ENCODE data around the gene SMPD1. TPM values are rescaled to one million over a fixed set of nuclear protein-coding genes. Genes with fewer than 3 reads are reported as not detected.

Gene SMPD1
- total RNA-seq, 4 donors from 2014 or later = 11.6 to 21.4 (median 14.3) TPM

DNA sequence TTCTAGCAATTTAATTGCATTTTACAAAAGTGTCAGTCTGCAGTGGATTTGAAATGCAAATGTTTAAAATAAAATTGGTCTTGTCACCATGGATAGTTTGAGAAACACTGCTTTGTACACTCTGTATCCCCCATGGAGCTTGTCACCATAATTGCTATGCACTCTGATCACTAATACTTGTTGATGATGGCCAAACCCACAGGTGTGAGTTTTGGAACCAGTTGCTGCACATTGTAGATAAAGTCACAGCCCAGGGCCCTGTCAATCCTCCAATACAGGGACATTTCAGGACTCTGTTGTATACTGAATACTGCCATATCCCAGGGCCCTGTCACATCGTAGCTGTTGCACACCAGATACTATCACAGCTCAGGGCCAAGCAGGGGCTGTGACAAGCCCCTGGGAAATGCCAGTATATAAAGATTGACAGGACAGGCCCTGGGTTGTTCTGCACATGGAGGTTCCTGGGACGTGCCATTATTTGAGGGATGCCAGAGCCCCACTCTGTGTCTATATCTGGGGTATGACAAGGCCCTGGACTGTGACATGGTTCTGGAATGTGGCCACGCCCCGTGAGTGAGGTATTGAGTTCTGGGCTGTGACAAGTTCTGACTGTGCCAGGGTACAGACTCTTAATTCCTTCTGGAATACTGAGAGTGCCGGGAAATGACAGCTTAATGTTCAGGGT is 27.9 kb upstream of the SMPD1 start:
- H3K4me1 ChIP-seq = peaks cover 0 to 4% (median 0%) of the 10 kb centered on the region in 3 donors
- no peaks in the 10 kb centered on the region for H3K36me3 ChIP-seq
- H3K27me3 ChIP-seq = no peaks in the 10 kb centered on the region
- no peak for TF ChIP-seq POLR2A (IDR thresholded peaks at IDR 0.05)
- TF ChIP-seq, protein P1, sequence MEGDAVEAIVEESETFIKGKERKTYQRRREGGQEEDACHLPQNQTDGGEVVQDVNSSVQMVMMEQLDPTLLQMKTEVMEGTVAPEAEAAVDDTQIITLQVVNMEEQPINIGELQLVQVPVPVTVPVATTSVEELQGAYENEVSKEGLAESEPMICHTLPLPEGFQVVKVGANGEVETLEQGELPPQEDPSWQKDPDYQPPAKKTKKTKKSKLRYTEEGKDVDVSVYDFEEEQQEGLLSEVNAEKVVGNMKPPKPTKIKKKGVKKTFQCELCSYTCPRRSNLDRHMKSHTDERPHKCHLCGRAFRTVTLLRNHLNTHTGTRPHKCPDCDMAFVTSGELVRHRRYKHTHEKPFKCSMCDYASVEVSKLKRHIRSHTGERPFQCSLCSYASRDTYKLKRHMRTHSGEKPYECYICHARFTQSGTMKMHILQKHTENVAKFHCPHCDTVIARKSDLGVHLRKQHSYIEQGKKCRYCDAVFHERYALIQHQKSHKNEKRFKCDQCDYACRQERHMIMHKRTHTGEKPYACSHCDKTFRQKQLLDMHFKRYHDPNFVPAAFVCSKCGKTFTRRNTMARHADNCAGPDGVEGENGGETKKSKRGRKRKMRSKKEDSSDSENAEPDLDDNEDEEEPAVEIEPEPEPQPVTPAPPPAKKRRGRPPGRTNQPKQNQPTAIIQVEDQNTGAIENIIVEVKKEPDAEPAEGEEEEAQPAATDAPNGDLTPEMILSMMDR (IDR thresholded peaks at IDR 0.05) = no peak
- 62 to 80% methylated on average over 5 of the region's 5 CpGs for WGBS, 2 donors
- H3K9me3 ChIP-seq = no peaks in the 10 kb centered on the region
- intact Hi-C loops (cut with DNase I) = loop anchor here (10.0 kb wide), 1 partner anchor 338 kb away; no protein-coding TSS in a partner anchor
- H3K27ac ChIP-seq = no peak overlapping the region
- no peak overlapping the region for H3K4me3 ChIP-seq
- no peak for DNase-seq

- TF ChIP-seq POLR2A (IDR thresholded peaks at IDR 0.05) = no peak
- TF ChIP-seq, protein P1 (IDR thresholded peaks at IDR 0.05) = peak; percentile 60 to 82 (median 72)
- no peaks in the 10 kb centered on the region for H3K9me3 ChIP-seq
- peaks cover 0 to 3% (median 0%) of the 10 kb centered on the region in 3 donors for H3K4me1 ChIP-seq
- H3K36me3 ChIP-seq = no peaks in the 10 kb centered on the region
- peak overlapping the region in 1 of 4 donors; percentile 30 for H3K27ac ChIP-seq
- DNase-seq = peak; percentile 6
- WGBS, 2 donors = 40 to 42% methylated on average over 2 to 6 of the region's 6 CpGs
- intact Hi-C loops (cut with DNase I) = loop anchor here (10.0 kb wide), 1 partner anchor 338 kb away; no protein-coding TSS in a partner anchor
- H3K27me3 ChIP-seq = no peaks in the 10 kb centered on the region
- H3K4me3 ChIP-seq = no peak overlapping the region
These were observed 27.2 kb upstream of the SMPD1 start for GRCh38 chr11:6362873-6363678.

DNA sequence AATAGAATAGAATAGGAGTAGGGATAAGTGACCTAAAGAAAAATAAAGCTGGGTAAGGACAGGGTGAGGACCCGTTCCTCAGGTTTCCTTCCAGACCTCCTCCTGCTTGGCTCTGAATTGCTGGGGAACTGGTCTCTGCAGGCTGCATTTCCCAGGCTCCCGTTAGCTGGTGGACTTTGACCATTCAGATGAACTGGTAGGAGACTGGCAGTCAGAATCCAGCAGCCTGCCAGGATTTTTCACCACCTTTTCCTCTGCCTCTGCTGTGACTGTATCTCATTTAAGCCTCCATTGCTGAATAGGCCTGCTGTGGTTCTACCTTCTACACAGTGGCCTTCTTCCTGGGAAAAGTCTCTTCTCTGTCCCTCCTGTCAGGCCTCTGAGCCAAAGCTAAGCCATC is 24.6 kb upstream of the SMPD1 start:
- peaks cover 0 to 3% (median 0%) of the 10 kb centered on the region in 3 donors for H3K4me1 ChIP-seq
- H3K9me3 ChIP-seq = no peaks in the 10 kb centered on the region
- H3K27me3 ChIP-seq = no peaks in the 10 kb centered on the region
- no peak overlapping the region for H3K27ac ChIP-seq
- intact Hi-C loops (cut with DNase I) = loop anchor here (10.0 kb wide), 1 partner anchor 341 kb away; no protein-coding TSS in a partner anchor
- H3K4me3 ChIP-seq = no peak overlapping the region
- no peak for DNase-seq
- whole genome bisulfite sequencing, 2 donors = 40 to 57% methylated on average over 2 of the region's 2 CpGs
- TF ChIP-seq POLR2A (IDR thresholded peaks at IDR 0.05) = no peak
- TF ChIP-seq, protein P1 (IDR thresholded peaks at IDR 0.05) = no peak
- no peaks in the 10 kb centered on the region for H3K36me3 ChIP-seq

- no peaks in the 10 kb centered on the region for H3K9me3 ChIP-seq
- H3K36me3 ChIP-seq = no peaks in the 10 kb centered on the region
- DNase-seq = no peak
- intact Hi-C loops (cut with DNase I) = loop anchor here (10.0 kb wide), 1 partner anchor 133 kb away; no protein-coding TSS in a partner anchor
- no peak overlapping the region for H3K4me3 ChIP-seq
- WGBS, 2 donors = 76 to 80% methylated on average over 6 of the region's 6 CpGs
- no peaks in the 10 kb centered on the region for H3K4me1 ChIP-seq
- TF ChIP-seq, protein P1 (IDR thresholded peaks at IDR 0.05) = no peak
- TF ChIP-seq POLR2A (IDR thresholded peaks at IDR 0.05) = no peak
- no peak overlapping the region for H3K27ac ChIP-seq
- H3K27me3 ChIP-seq = no peaks in the 10 kb centered on the region
These were observed 18.4 kb upstream of the SMPD1 start for GRCh38 chr11:6371825-6372224.
